Fibroblast of villous mesenchyme (primary cell): Measurements from ENCODE around the gene MVB12B. TPM values are rescaled to one million over a fixed set of nuclear protein-coding genes. Genes with fewer than 3 reads are reported as not detected.
"Not testable (repeated sequence)": the region's sequence is repeated elsewhere in the genome, so short reads cannot be mapped to it uniquely, and the experiment has no call there.

Source experiments
- DNase-seq: peaks from one replicate; pipeline ENCODE4 v3.0.0-alpha.2; 2010; ENCODE audit warnings: low read depth
- H3K4me3 ChIP-seq: 2 replicates; pipeline ENCODE4 v1.5.1; 2011; ENCODE audit warnings: low read depth, mild to moderate bottlenecking, low read length
- CTCF ChIP-seq: IDR thresholded peaks from 2 replicates; pipeline ENCODE4 v1.5.1; 2012; ENCODE audit warnings: low read depth, mild to moderate bottlenecking, low read length; ENCODE audit not compliant: insufficient read depth
- small RNA-seq: library from RNA; depleted of rRNA; stranded (forward); fragments of <200 nt; gene quantifications from one replicate; pipeline ENCODE3, GENCODE V24; 2012
- total RNA-seq: library from RNA; depleted of rRNA; stranded (reverse); fragments of >200 nt; gene quantifications from 2 replicates; pipeline ENCODE4 v1.2.3, GENCODE V29; 2012

Gene MVB12B
- total RNA-seq, 1 donor = 3.5 TPM

- H3K4me3 ChIP-seq = no peak overlapping the region
- no peak for DNase-seq
- TF ChIP-seq CTCF = no peak
Measured at GRCh38 chr9:126549246-126550006, 222.8 kb downstream of the MVB12B start.

- no peak for DNase-seq
- TF ChIP-seq CTCF = no peak
- no peak overlapping the region for H3K4me3 ChIP-seq
Measured at GRCh38 chr9:126550891-126551351, 224.3 kb downstream of the MVB12B start.

- no peak overlapping the region for H3K4me3 ChIP-seq
- DNase-seq = no peak
- TF ChIP-seq CTCF = no peak
Measured at GRCh38 chr9:126551812-126552211, 225.2 kb downstream of the MVB12B start.

GRCh38 chr9:126554292-126554691, 227.7 kb downstream of the MVB12B start:
- no peak for TF ChIP-seq CTCF
- no peak overlapping the region for H3K4me3 ChIP-seq
- DNase-seq = no peak

GRCh38 chr9:126555421-126555820, 228.8 kb downstream of the MVB12B start:
- peak; percentile 17 for TF ChIP-seq CTCF
- H3K4me3 ChIP-seq, DNase-seq: not testable (repeated sequence)

Small RNAs within 50 kb of the gene (small RNA-seq; reads per million reads assigned to genes)
- gene RF00108 = not detected
